GM12801 (cell line): ENCODE data around the gene SRSF12.

Experiments used
- TF ChIP-seq, protein P1 (sequence below): IDR thresholded peaks from one replicate; pipeline ENCODE4 v1.5.1; 2011; ENCODE audit warnings: control low read depth; ENCODE audit not compliant: insufficient read length; ENCODE audit errors: extremely low read depth

SRSF12 gene

DNA sequence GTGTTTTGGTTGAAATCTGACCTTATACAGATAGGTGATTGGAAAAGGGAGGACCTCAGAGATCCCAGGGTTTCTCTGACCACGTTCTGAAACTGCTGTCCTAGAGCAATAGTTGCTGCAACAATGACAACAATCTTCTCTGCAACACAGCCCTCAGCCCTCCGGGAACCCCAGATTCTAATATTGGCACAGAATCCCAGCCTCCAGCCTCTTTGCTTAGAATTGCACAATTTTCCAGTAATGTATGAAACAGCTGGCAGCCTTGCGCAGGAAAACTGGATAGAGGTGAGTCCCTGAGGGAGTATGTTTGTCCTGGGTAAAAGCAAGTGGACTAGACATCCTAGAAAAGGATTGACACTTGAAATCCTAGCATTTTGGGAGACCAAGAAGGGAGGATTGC, 67.7 kb downstream of the SRSF12 start:
- TF ChIP-seq, protein P1, sequence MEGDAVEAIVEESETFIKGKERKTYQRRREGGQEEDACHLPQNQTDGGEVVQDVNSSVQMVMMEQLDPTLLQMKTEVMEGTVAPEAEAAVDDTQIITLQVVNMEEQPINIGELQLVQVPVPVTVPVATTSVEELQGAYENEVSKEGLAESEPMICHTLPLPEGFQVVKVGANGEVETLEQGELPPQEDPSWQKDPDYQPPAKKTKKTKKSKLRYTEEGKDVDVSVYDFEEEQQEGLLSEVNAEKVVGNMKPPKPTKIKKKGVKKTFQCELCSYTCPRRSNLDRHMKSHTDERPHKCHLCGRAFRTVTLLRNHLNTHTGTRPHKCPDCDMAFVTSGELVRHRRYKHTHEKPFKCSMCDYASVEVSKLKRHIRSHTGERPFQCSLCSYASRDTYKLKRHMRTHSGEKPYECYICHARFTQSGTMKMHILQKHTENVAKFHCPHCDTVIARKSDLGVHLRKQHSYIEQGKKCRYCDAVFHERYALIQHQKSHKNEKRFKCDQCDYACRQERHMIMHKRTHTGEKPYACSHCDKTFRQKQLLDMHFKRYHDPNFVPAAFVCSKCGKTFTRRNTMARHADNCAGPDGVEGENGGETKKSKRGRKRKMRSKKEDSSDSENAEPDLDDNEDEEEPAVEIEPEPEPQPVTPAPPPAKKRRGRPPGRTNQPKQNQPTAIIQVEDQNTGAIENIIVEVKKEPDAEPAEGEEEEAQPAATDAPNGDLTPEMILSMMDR, result no peak

GRCh38 chr6:89048985-89049384, 68.9 kb downstream of the SRSF12 start:
- TF ChIP-seq, protein P1, result no peak

GRCh38 chr6:89048288-89048923, 69.5 kb downstream of the SRSF12 start:
- TF ChIP-seq, protein P1, result no peak

DNA sequence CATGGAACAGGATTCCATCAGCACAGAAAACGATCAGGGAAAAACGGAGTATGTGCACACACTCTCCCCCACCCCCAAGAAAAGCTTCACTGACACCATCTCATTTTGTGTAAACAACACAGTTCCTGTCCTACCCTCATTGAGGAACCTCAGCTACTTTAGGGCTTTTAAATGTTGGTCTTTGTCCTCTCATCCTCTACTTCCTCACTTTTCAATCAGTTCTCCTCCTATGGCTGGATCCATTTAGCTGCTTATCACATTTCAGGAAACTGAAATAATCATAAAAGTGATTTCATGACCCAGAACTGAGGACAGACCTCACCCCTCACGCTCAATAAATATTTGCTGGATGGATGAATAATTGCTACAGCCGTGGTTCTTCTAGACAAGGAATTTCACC, 70.4 kb downstream of the SRSF12 start:
- TF ChIP-seq, protein P1, result no peak
